Prostate gland (tissue), 2 donors: ENCODE measurements around the gene TPST1.

Experiments used
- CTCF ChIP-seq, 4 experiments: fragments of 200-600 bp in 2 of 4; fragments of 450-650 bp in 2 of 4; sonication (generic) in 2 of 4; IDR thresholded peaks; 1 replicate in 3 of 4; 2 replicates in 1 of 4; pipeline ENCODE4 v1.5.1; 2016 to 2019; ENCODE audit warnings: antibody characterized with exemption in 4 of 4, mild to moderate bottlenecking in 2 of 4, moderate library complexity in 2 of 4
- POLR2A ChIP-seq: fragments of 450-650 bp; IDR thresholded peaks from one replicate; pipeline ENCODE4 v1.6.1; 2016; ENCODE audit warnings: antibody characterized with exemption, mild to moderate bottlenecking

DNA sequence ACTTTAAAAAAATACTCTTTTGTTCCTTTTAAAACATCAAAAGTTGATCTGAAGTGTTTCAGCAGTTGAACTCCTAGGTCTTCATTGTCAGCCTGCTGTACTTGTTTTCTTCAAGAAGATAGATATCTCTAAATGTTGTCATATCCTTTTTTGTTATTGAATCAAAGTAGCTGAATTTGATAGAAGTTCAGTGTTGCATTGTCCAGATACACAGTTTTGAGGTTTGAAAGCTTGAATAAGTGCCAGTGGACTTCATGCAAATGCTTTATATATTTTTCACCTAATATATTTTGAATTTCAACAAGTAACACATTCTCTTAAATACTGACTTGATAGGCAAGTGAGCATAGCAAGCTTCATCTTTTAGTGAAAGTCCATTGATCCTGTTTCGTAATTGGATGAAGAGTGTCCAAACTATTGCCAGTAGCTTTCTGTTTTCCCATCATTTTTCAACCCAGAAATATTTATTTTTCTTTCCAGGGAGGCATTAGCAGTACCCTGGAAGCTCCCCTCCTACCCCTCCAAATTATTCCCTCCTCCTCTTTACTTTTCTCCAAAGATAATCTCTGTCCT is 114.4 kb downstream of the TPST1 start:
- TF ChIP-seq CTCF (IDR thresholded peaks at IDR 0.05) = no peak
- TF ChIP-seq POLR2A = no peak
